ENCODE data around the gene CYP4F22. TPM values are rescaled to one million over a fixed set of nuclear protein-coding genes. Genes with fewer than 3 reads are reported as not detected.

The CYP4F22 gene
- polyA plus RNA-seq, 3 donors, result 0.08 to 1.1 (median 0.33) TPM

GRCh38 chr19:15468675-15469512 is 39.4 kb upstream of the CYP4F22 start:
- Histone ChIP-seq H2AFZ (ENCODE audit: insufficient read depth, low read depth, low read length, poor library complexity, severe bottlenecking) (peak overlapping the region; percentile 70), H3K27ac (ENCODE audit: low read depth in 1 of 2, low read length in 2 of 2) (no peak overlapping the region), H3K79me2 (ENCODE audit: insufficient read depth, low read length) (peaks cover 6% of the 10 kb centered on the region), H3K27me3 (ENCODE audit: control insufficient read depth in 2 of 2, insufficient read depth in 2 of 2, low read length in 2 of 2) (peaks cover 4 to 12% of the 10 kb centered on the region in 2 donors), H3K4me1 (ENCODE audit: control insufficient read depth in 1 of 2, insufficient read depth in 2 of 2, low read length in 2 of 2) (peaks cover 39 to 48% of the 10 kb centered on the region in 2 donors), H3K9ac (ENCODE audit: insufficient read depth, low read length, poor library complexity, severe bottlenecking) (peak overlapping the region; percentile 33), H3K4me3 (replicated peaks in 1 of 3; ENCODE audit: low read depth in 2 of 3, low read length in 3 of 3) (peak overlapping the region in 2 of 3 experiments; percentile 52 to 75), H3K36me3 (replicated peaks in 1 of 2; ENCODE audit: control insufficient read depth in 1 of 2, insufficient read depth in 2 of 2, low read length in 2 of 2) (no peaks in the 10 kb centered on the region), H4K20me1 (ENCODE audit: insufficient read depth, low read length) (no peaks in the 10 kb centered on the region), H3K9me3 (replicated peaks in 1 of 2; ENCODE audit: control insufficient read depth in 1 of 2, insufficient read depth in 1 of 2, low read length in 2 of 2) (no peaks in the 10 kb centered on the region), H3K4me2 (replicated peaks; ENCODE audit: extremely low read depth, low read length, poor library complexity, severe bottlenecking) (peak overlapping the region; percentile 89)
- 44% methylated on average over 12 of the region's 12 CpGs for WGBS (ENCODE audit: insufficient coverage)
- intact Hi-C loops (cut with micrococcal nuclease), result no loop called here
- Mint-ChIP-seq H3K9me3 (peaks cover 0 to 10% (median 3%) of the 10 kb centered on the region in 7 donors), H3K4me3 (peak overlapping the region; percentile 87 to 95), H3K4me1 (peaks cover 48% of the 10 kb centered on the region), H3K27me3 (ENCODE audit: low read depth in 3 of 3) (peaks cover 25 to 37% (median 32%) of the 10 kb centered on the region in 3 donors), H3K36me3 (peaks cover 3 to 11% of the 10 kb centered on the region in 2 donors), H3K27ac (peak overlapping the region in 4 of 7 donors; percentile 6 to 33 (median 12))
- no peak for DNase-seq
- TF ChIP-seq CTCF (IDR thresholded peaks at IDR 0.05), result no peak

GRCh38 chr19:15469513-15470297 is 38.6 kb upstream of the CYP4F22 start:
- peak overlapping the region; percentile 33 for H3K9ac ChIP-seq (ENCODE audit: insufficient read depth, low read length, poor library complexity, severe bottlenecking)
- H2AFZ ChIP-seq (ENCODE audit: insufficient read depth, low read depth, low read length, poor library complexity, severe bottlenecking), result peak overlapping the region; percentile 70
- Mint-ChIP-seq H3K9me3 (peaks cover 0 to 10% (median 5%) of the 10 kb centered on the region in 7 donors), H3K36me3 (peaks cover 3 to 11% of the 10 kb centered on the region in 2 donors), H3K4me1 (peaks cover 44% of the 10 kb centered on the region), H3K27ac (peak overlapping the region in 6 of 7 donors; percentile 15 to 82 (median 53)), H3K27me3 (ENCODE audit: low read depth in 3 of 3) (peaks cover 25 to 37% (median 33%) of the 10 kb centered on the region in 3 donors), H3K4me3 (peak overlapping the region; percentile 87 to 95)
- H4K20me1 ChIP-seq (ENCODE audit: insufficient read depth, low read length), result no peaks in the 10 kb centered on the region
- peaks cover 35 to 42% of the 10 kb centered on the region in 2 donors for H3K4me1 ChIP-seq (ENCODE audit: control insufficient read depth in 1 of 2, insufficient read depth in 2 of 2, low read length in 2 of 2)
- peak in 2 of 3 donors; percentile 30 to 40 for DNase-seq
- WGBS (ENCODE audit: insufficient coverage), result under 1% methylated on average over 65 of the region's 65 CpGs
- no peak overlapping the region for H3K27ac ChIP-seq (ENCODE audit: low read depth in 1 of 2, low read length in 2 of 2)
- TF ChIP-seq CTCF (IDR thresholded peaks at IDR 0.05), result no peak
- H3K79me2 ChIP-seq (ENCODE audit: insufficient read depth, low read length), result no peaks in the 10 kb centered on the region
- H3K36me3 ChIP-seq (replicated peaks in 1 of 2; ENCODE audit: control insufficient read depth in 1 of 2, insufficient read depth in 2 of 2, low read length in 2 of 2), result no peaks in the 10 kb centered on the region
- H3K9me3 ChIP-seq (replicated peaks in 1 of 2; ENCODE audit: control insufficient read depth in 1 of 2, insufficient read depth in 1 of 2, low read length in 2 of 2), result no peaks in the 10 kb centered on the region
- peaks cover 4 to 12% of the 10 kb centered on the region in 2 donors for H3K27me3 ChIP-seq (ENCODE audit: control insufficient read depth in 2 of 2, insufficient read depth in 2 of 2, low read length in 2 of 2)
- intact Hi-C loops (cut with micrococcal nuclease), result loop anchor here in 1 of 2 donors (10.0 kb wide), 1 partner anchor 85 kb away; no protein-coding TSS in a partner anchor
- H3K4me2 ChIP-seq (replicated peaks; ENCODE audit: extremely low read depth, low read length, poor library complexity, severe bottlenecking), result peak overlapping the region; percentile 89
- peak overlapping the region; percentile 35 to 75 (median 52) for H3K4me3 ChIP-seq (replicated peaks in 1 of 3; ENCODE audit: low read depth in 2 of 3, low read length in 3 of 3)

All from CD14-positive monocyte (primary cell).